ENCODE measurements around the gene GET4.

DNA sequence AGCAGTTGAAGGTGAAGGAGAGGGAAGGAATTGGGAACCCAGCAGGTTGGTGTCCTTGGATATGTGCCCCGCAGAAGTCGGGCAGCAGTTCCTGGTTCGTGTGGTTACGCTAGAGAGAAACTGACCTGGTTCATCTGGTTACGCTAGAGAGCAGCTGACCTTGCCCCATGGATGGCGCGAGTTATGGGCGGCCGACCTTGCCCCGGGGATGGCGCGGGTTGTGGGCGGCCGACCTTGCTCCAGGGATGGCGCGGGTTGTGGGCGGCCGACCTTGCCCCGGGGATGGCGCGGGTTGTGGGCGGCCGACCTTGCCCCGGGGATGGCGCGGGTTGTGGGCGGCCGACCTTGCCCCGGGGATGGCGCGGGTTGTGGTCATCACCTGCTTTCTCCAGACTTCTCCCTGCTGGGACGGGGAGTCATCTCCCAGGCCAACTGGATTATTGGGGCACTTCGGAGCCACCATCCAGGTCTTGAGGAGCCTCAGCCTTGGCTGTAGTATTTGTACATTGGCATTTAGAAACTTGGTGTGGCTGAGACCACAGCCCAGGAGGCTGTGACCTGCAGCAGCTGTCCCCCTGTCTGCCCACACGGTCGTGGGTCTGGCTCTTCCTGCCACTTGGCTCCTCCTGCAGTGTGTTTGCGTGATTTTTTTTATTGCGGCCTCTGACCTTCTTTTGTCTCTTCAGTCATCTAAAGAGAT lies 6.1 kb downstream of the GET4 start:
- TF ChIP-seq, protein P1, sequence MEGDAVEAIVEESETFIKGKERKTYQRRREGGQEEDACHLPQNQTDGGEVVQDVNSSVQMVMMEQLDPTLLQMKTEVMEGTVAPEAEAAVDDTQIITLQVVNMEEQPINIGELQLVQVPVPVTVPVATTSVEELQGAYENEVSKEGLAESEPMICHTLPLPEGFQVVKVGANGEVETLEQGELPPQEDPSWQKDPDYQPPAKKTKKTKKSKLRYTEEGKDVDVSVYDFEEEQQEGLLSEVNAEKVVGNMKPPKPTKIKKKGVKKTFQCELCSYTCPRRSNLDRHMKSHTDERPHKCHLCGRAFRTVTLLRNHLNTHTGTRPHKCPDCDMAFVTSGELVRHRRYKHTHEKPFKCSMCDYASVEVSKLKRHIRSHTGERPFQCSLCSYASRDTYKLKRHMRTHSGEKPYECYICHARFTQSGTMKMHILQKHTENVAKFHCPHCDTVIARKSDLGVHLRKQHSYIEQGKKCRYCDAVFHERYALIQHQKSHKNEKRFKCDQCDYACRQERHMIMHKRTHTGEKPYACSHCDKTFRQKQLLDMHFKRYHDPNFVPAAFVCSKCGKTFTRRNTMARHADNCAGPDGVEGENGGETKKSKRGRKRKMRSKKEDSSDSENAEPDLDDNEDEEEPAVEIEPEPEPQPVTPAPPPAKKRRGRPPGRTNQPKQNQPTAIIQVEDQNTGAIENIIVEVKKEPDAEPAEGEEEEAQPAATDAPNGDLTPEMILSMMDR (IDR thresholded peaks at IDR 0.05; ENCODE audit: low read depth, low read length), result no peak
- no peak for TF ChIP-seq POLR2A (IDR thresholded peaks at IDR 0.05; ENCODE audit: extremely low read depth, insufficient read length)
- TF ChIP-seq, protein P2, sequence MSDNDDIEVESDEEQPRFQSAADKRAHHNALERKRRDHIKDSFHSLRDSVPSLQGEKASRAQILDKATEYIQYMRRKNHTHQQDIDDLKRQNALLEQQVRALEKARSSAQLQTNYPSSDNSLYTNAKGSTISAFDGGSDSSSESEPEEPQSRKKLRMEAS (IDR thresholded peaks at IDR 0.05; ENCODE audit: low read depth, low read length), result no peak
- TF ChIP-seq MYC (IDR thresholded peaks at IDR 0.05; ENCODE audit: low read depth, low read length), result no peak
